ENCODE results near the gene SRSF1.

SRSF1 gene

DNA sequence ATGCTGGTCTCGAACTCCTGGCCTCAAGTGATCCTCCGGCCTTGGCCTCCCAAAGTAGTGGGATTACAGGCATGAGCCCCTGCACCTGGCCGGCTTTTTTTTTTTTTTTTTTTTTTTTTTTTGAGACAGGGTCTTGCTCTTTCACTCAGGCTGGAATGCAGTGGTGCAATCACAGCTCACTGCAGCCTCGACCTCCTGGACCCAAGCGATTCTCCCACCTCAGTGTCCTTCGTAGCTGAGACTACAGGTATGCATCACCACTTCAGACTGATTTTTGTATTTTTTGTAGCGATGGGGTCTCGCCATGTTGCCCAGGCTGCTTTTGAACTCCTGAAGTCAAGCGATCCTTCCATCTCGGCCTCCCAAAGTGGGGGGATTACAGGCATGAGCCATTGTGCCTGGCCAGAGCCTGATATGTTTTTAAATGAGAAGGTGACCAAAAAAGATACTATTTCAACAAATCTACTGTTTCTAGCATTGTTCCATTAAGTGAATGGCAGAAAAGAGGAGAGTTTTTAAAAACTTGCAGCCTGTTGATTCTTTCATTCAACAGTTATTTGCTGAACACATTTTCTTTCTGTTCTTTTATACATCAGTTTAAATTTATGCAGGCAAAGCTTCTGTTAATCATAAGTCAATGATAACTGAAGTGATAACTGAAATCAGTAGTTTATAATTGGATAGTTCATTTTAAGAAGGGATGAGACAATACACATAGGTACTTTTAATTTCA is 3.2 kb upstream of the SRSF1 start:
- DNase-seq = no peak

DNA sequence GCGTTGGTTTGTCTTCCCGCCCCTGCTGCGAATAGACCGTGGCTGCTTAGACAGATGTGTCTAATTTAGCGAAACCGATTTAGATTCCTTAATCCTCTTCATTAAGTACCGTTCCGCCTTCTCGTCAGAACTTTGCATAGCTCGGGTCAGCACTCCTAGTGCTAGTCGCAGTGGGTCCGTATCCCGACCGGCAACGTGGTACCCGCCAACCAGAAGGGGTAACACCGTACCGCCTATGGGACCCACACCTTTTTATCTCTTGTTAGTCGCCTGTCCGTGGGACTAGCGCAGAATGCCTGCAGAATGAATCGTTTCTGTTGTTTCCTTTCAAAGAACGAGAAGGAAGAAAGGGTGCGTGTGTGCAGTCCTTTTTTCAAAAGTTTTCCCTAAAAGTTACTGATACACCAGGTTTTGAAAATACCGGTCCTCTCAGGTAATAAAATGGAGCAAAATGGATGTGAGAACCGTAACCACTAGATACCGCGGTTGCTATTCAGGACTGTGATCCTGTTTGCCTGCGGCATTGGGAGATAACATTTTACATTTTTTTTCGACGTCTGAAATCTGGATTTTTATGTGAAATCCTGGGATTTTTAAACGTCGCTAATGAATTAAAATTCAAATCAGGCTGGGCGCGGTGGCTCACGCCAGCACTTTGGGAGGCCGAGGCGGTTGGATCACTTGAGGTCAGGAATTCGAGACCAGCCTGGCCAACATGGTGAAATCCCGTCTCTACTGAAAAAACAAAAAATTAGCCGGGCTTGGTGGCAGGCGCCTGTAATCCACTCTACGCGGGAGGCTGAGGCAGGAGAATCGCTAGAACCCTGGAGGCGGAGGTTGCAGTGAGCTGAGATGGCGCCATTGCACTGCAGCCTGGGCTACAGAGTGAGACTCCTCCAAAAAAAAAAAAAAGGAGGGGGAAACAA is 998 bp upstream of the SRSF1 start:
- no peak for DNase-seq

DNA sequence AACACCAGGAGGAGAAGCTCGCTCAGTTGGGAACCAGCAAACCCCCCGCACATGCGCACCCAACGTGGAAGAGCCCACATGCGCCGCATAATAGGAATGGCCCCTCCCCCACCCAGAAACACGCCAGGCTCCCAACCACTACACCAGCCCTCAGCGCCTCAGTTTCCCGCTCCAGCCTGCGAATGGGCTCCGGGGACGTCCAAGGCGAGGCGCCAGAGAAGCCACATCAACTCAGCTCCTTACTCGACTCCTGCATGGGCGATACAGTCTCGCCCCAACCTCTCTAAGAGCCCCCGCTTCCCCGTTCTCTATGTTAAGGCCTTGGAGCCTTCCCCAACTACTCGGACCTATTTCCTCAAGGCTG is 504 bp downstream of the SRSF1 start:
- no peak for DNase-seq

DNA sequence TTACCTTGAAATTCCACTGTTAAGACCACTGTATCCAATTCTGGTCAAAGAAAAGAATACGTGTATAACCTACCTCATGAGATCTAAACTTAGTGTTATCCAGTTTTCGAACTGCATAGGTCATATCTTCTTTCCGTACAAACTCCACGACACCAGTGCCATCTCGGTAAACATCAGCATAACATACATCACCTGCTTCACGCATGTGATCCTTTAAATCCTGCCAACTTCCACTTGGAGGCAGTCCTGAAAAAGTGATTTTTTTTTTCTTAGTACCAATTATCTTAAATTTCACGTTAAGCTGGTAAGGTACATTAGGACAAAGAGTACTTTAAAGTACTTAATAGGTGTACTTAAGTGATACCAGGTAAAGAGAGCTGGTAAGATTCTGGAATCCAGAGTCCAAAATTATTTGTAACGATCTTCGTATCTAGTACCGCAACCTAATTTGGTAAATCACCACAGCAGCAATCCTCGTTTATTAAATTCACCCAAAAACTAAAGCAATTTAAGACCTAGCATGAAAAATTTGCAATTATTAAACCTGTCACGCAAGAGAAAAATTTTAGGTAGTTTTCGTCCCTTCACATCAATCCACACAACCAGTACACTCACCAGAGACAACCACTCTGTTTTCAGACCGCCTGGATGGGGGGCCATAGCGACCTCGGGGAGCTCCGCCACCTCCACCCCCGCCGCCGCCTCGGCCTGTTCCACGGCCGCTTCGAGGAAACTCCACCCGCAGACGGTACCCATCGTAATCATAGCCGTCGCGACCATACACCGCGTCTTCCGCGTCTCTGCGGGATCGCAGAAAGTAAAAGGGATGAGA is 1.1 kb downstream of the SRSF1 start:
- no peak for DNase-seq

DNA sequence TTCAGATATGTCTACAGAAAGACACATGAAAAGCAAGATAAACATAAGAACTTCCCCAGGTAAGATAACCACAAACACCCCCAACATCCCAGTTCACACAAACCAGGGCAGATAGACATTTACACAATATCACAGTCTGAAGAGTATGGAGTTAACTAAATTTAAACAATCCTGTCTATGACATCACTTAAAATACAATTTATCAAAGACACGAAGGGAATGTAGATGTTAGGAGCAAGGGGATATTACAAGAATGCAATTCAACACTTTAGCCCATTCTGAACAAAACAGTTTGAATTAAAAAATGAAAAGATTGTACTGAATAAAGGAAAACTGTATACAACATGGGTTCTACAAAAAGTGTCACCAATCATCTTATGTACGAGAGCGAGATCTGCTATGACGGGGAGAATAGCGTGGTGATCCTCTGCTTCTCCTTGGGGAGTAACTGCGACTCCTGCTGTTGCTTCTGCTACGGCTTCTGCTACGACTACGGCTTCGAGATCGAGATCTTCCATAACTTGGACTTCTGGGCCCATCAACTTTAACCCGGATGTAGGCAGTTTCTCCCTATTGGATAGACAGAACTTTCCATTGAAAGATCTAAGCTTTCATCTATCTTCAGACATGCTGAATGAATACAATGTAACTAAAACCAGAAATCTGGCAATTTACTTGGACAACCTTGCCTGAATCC is 1.9 kb downstream of the SRSF1 start:
- DNase-seq = no peak

DNA sequence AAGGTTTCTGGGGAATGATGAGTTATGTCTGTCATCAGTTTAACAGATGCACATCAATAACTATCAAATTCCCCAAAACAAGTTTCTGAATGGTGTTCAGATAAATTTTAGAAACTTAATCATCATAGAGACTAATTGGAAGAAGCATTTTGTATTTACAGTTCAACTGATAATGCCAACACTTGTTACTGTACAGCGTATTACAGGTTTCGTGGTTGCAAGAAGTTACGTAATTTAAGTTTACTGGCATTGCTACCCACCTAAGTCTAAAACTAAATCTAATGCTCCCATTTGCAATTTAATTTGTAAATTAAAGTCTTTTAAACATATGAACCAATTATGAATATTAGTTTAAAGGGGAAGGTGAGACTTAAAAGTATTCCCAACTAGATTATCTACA is 3.0 kb downstream of the SRSF1 start:
- no peak for DNase-seq

DNA sequence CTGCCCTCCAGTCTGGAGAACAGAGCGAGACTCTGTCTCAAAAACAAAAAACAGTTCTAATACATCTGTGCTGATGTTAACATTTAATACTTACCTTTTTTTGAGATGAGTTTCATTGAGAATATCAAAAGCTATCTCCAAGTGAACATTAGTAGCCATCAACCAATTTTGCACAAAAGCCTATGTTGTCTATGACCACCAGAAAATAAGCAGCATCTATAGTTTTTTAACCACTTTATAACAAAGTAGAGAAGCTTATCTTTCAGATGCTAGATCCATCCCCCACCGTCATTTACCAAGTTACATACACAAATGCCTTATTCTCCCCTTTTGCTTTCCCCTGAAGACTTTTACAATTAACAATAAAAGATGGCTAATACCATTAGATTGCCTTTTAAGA is 4.1 kb downstream of the SRSF1 start:
- DNase-seq = no peak

DNA sequence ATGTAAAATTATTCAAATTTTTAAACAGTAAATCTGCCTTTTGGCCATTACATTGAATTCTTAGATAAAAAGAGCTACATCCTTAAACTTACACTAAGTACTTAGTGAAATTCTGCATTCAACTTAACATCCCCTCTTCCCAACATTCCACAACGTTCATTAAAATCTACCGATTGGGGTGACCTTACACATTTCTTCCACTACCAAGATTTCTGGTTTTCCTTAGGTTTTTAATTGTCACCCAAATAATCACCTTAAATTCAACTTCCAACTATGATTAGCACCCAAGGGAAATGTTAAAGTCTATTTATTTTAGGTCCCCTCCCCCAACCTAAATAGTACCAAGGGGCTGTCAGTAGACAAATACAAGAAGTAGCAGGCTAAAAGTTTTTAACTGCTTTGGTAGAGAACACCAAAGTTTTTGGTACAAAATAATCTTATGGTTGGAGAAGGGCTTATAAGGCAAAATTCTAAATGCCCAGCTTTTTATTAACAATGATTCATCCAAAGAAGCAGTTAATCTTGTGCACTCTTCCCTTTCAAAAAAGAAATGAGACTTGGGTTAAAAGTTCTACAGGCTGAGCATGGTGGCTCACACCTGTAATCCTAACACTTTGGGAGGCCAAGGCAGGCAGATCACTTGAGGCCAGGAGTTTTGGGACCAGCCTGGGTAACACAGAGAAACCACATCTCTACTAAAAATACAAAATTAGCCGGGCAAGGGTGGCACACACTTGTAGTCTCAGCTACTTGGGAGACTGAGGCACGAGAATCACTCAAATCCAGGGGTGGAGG is 4.7 kb downstream of the SRSF1 start:
- no peak for DNase-seq

DNA sequence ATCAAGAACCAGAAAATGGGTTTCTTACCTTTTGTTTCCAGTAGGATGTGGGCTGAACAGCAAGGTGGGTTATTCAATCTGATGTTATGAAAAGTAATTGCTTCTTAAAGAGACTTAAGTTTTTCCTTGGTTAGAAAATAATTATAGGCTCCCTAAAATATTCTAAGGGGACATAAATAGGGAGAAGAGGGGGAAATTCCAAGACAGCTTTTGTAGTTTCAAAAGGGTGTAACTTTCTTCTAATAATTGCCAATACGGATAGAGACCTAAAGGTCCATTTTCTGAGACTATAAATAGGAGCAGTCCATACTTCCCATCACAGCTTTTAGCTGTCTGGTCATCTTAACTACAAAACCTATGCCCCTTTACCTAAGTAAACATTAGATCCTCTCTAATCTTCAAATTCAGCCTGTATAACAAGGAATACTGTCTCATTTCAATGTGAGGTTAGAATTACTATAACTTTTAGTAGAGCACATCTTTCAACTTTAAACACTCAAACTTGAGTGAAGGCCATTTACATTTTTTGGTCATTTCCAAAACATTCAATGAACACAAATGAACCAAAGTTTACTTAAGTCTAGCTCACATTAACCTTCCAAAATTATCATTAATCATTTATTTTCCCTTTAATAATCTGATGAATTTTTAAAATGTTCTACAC is 5.5 kb downstream of the SRSF1 start:
- DNase-seq = no peak

DNA sequence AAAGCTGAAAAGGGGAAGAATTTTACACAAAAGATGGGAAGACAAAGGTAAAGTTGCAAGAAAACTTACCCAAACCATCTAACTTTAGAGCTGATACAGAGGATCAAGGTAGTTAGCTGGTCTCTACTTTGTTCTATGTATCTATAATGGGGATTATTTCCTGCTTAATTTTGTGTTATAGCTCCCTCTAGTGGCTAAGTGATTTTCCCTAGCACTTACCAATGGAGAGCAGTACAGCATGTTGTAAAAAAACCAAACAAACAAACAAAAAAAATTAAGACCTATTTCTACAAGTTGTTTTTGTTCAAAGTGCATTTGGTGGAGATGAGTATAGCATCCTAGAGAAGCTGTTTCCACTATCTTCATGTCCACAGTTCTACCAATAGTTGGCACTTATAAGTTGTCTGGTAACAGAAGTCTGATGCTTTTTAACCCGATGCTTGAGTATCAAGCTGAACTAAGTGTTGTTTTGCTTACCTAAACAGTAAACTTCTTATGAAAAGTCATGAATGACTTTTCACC is 7.5 kb downstream of the SRSF1 start:
- DNase-seq = peak; percentile 49

DNA sequence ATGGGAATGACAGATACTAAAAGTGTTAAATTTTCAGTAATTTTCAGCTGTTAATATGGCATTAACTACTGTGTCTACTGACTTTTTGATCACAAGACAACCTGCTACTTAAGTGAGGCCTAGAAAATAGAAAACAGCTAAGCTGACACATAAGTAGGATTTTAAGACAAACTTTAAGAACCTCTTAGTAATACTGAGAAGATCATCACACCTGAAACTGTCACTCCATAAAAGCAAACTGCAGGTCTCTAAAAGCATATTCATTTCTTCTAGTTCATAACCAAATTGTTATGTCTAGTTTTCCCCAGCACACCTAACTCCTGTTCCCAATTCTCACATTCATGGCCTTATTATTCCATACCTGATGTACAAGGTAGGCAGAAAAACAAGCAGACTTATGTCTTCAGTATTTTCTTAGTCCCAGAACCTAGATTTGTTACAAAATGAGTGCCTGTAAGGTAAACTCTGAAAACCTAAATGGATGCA is 8.0 kb downstream of the SRSF1 start:
- DNase-seq = no peak

DNA sequence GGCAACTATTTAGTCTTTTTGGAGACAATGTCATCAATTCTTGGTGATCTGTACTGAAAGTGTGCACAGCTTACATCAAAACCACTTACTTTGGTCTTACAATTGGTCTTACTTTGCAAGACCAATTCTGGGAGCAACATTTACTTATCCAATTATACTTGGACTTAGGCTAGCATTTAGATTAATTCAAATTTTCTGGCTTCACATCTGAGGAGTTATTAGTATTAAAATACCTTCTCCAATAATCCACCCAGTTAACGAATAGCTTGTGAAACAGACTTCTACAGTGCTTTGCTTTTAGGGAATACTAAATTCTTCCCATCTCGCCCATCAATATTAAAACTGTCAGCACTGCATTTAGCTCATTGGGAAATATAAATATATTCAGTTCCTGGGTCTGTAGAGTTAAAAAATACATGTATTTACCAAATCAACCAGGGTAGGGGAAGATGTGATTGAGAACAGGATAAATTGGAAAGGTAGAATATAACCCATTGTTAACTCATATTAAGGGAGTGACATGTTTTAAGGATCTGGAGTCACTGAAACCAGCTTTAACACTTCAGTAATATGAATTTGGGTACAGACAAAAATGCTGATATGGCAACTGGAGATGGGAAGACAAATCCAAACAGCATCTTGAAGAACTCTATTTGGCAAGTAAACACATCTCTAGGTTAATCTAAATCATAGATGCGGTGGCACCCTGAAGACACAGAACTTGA is 9.8 kb downstream of the SRSF1 start:
- no peak for DNase-seq

DNA sequence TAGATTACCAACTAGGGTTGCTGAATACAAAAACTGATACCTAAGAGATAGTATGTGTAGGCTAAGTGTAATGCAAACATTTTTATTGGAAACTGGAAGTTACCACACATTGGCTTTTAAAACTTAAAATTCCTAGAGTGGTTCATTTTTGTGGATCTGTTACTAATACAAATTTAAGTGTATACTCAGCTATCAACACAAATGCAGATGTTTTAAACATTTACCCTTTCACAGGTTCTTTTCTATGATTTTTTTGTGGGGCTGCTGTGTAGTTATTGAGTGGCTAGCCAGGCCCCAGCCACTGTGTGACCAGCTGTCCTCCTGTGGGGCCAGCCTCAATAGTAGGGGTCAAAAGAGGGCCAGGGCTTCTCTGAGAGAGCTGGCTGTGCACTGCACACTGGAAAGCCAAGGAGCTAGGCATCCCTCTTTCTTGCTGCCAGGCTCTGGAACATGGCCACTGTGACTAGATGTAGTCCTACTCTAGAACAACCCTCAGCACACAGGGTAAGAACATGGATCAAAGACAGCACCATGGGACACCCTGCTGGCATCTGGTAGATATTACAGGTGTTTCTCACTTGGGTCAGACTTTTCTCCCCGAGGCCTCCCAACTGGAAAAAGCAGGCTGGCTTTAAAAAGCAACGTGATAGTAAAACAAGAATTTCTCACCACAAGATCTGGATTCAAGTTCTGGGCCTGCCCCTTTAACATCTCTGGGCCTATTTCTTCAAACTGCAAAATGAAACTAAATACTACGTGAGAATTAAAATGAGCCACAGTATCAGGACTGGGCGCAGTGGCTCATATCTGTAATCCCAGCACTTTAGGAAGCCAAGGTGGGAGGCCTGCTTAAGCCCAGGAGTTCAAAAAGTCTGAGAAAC is 11.7 kb downstream of the SRSF1 start:
- DNase-seq = peak; percentile 64

DNA sequence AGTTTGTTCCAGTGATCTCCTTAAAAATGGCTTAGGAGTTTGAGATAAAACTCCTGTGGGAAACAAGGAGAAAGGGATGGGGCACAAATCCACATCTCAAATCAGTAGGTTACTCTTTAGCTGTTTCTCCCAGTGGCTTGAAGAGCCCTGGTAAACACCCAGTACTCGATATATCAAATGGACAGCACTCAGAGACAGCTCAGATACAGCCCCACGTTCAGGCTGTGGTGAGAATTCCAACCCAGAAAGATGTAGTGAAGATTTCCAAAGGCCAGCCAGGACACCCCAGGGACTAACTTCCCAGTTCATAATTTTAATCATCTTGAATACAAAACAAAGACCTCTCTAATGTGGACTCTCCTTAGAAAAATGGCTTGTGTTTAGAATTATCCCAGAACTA is 12.6 kb downstream of the SRSF1 start:
- DNase-seq = no peak

DNA sequence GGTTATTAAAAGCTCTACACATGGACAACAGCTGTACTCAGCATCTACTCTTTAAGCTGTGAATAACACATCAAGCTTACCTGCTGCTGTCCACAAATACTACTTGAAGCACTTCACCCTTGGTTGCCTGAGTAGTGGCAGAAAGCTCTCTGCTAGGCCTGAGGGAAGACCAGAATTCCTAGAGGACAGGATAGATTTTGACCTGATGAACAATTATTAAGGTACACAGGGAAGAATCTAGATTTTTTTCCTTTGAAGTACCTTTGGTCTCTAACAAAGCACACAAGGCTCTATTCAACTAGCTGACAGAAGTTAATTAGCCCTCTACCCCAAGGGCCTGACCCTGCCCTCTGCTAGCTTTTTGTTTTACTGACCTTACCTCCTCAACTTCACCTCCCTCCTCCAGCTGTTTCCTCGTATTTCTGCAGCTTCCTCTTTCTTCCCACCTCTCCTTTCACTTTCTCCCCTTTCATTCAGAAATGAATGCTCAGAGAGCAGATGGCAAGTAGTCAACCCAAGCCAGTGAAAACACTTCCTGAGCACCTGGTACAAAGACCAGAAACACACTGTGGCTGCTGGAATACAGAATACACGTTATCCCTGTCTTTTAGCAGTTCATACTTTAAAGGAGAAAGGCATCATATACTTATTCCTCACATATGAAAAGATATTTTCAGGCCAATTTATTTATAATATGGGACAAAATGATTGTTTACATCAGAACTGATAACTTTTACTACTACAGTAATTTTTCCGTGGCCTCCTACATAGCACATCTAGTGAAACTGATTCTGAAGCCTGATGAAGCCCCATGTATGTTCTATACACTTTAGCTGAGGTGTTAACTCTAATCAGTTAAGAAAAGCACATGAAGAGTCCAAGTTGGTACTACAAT is 13.3 kb downstream of the SRSF1 start:
- no peak for DNase-seq

DNA sequence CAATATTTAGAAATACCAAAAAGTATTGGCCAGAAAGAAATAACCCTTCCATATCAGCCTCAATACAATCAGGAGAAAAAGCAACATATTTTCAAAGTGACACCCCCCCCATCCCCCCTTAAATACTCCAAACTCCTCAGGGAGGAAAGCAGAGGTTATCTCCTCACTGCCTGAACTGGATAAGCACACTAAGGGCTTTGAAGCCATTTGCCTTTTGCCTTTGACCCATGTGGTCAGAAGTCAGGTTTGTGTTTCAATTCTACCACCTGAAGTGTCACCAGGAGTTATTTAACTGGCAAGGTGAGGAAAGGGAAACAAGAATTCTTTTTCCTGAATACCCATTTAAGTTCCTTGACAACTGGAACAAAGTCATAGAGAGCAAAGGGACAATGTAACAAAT is 15.5 kb downstream of the SRSF1 start:
- no peak for DNase-seq

DNA sequence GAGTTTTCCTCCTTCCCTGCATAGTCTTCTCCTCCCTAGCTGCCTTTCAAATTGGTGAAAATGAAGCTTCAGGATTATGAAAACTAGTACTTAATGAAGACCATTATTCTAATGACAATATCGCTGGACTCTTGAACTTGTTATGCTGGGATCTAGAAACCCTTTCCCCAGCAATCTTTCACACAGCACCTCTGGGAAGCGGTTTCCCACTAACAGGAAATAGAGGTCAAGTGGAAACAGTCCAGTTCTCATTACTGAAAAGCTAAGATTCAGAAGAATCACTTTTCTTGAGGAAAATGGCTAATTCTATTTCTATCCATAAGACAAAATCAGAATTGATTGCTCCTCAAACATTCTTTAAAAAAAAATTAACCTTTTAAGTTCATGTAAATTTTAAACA is 17.0 kb downstream of the SRSF1 start:
- no peak for DNase-seq
